ENCODE measurements around the gene GPRC5B.

GRCh38 chr16:19809693-19810092 is 75.0 kb downstream of the GPRC5B start:
- no peak for TF ChIP-seq CTCF (conservative IDR thresholded peaks at IDR 0.05)
- TF ChIP-seq ZFX (IDR thresholded peaks at IDR 0.05), result no peak
